GM12874 (cell line): Measurements from ENCODE around the gene SNX15.

Experiments
- TF ChIP-seq, protein P1 (sequence below): IDR thresholded peaks from 2 replicates; pipeline ENCODE4 v1.5.1; 2011; ENCODE audit warnings: low read depth, mild to moderate bottlenecking, control low read depth, low read length, moderate library complexity; ENCODE audit not compliant: insufficient read depth

SNX15 gene

DNA sequence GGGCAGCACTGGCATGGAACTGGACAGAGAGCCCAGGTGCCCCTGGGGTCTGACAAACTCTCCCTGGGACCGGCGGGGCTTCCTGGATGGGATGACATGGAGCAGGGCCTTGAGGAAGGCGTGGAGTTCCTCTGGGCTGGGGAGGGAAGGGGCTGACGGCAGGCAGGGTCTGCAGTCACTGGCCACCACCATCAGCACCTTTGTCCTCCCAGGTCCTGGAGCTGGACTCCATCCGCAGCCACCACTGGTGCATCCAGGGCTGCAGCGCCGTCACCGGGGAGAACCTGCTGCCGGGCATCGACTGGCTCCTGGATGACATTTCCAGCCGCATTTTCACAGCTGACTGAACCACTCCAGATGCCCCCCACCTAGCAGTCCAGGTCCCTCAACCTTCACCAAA is 5.7 kb upstream of the SNX15 start:
- TF ChIP-seq, protein P1, sequence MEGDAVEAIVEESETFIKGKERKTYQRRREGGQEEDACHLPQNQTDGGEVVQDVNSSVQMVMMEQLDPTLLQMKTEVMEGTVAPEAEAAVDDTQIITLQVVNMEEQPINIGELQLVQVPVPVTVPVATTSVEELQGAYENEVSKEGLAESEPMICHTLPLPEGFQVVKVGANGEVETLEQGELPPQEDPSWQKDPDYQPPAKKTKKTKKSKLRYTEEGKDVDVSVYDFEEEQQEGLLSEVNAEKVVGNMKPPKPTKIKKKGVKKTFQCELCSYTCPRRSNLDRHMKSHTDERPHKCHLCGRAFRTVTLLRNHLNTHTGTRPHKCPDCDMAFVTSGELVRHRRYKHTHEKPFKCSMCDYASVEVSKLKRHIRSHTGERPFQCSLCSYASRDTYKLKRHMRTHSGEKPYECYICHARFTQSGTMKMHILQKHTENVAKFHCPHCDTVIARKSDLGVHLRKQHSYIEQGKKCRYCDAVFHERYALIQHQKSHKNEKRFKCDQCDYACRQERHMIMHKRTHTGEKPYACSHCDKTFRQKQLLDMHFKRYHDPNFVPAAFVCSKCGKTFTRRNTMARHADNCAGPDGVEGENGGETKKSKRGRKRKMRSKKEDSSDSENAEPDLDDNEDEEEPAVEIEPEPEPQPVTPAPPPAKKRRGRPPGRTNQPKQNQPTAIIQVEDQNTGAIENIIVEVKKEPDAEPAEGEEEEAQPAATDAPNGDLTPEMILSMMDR: no peak

- TF ChIP-seq, protein P1: no peak
These were observed 429 bp upstream of the SNX15 start for GRCh38 chr11:65026810-65027209.

- TF ChIP-seq, protein P1: no peak
These were observed 5.0 kb downstream of the SNX15 start for GRCh38 chr11:65032216-65032615.

GRCh38 chr11:65034423-65034822 is 7.2 kb downstream of the SNX15 start:
- TF ChIP-seq, protein P1: no peak

DNA sequence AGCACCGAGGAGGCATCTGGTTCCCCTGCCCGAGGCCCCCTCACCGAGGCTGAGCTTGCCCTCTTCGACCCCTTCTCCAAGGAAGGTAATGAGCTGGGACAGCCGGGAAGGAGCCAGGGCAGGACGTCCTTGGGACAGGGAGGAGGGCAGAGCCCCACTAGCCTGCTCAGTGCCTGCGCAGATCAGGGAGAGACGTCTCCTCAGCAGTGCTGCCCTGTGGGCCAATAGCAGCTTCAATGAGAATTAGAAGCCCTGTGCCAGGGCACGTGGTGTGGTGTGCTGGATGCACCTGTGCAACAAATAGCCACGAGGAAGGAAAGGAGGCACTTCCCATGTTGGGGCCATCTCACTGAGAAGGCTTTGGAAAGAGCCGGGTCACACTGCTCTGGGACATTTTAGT is 8.3 kb downstream of the SNX15 start:
- TF ChIP-seq, protein P1: no peak

DNA sequence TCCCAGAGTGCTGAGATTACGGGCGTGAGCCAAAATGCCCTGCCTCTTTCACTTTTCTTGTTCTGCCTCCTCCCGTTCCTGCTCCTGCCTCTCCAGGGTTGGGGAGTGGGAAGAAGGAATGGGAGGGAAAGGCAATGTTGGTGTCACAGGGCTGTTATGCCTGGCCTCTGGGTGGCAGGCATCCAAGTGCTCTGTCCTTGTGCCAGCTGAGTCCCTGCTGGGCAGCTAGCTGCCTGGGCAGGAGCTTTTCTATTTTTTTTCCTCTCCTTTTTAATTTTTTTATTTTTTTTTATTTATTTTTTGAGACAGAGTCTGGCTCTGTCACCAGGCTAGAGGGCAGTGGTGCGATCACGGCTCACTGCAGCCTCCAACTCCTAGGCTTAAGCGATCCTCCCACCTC is 9.7 kb downstream of the SNX15 start:
- TF ChIP-seq, protein P1: no peak

- TF ChIP-seq, protein P1: no peak
These were observed 13.2 kb downstream of the SNX15 start for GRCh38 chr11:65040520-65040846.
